Tibial artery (tissue), 4 donors: ENCODE data around the gene RAET1L.

ENCODE experiments used
- DNase-seq, 2 donors: peaks; one replicate each; pipeline ENCODE4 v3.0.0-alpha.2; 2019
- H3K27ac ChIP-seq, 2 donors: fragments of 200-600 bp; sonication (generic) in 1 of 2; 1 replicate in 1 of 2; 2 replicates in 1 of 2; pipeline ENCODE4 v1.5.1; 2018 to 2019; ENCODE audit warnings: mild to moderate bottlenecking in 1 of 2
- H3K27me3 ChIP-seq, 2 donors: fragments of 200-600 bp; sonication (generic) in 1 of 2; one replicate each; pipeline versions ENCODE4 v1.5.1 to v1.6.0; 2016 to 2019
- H3K36me3 ChIP-seq, 3 donors: fragments of 200-600 bp; sonication (generic) in 2 of 3; one replicate each; pipeline ENCODE4 v1.5.1; 2016 to 2019; ENCODE audit warnings: mild to moderate bottlenecking in 2 of 3
- H3K4me1 ChIP-seq, 4 donors: fragments of 200-600 bp; sonication (generic) in 2 of 4; 1 replicate in 3 of 4; 2 replicates in 1 of 4; pipeline ENCODE4 v1.5.1; 2016 to 2019
- H3K4me3 ChIP-seq, 2 donors: fragments of 200-600 bp; sonication (generic) in 1 of 2; 1 replicate in 1 of 2; 2 replicates in 1 of 2; pipeline ENCODE4 v1.5.1; 2018 to 2019; ENCODE audit warnings: mild to moderate bottlenecking in 2 of 2
- H3K9me3 ChIP-seq, 3 donors: fragments of 200-600 bp; sonication (generic) in 1 of 3; one replicate each; pipeline ENCODE4 v1.5.1; 2016 to 2019
- CTCF ChIP-seq, 2 experiments: fragments of 200-600 bp in 1 of 2; fragments of 450-650 bp in 1 of 2; IDR thresholded peaks; one replicate each; pipeline ENCODE4 v1.5.1; 2017 to 2019; ENCODE audit warnings: antibody characterized with exemption in 2 of 2, mild to moderate bottlenecking in 1 of 2, moderate library complexity in 1 of 2
- intact Hi-C: fragments of 100-400 bp; cut with DNase I; formaldehyde crosslinking; loops from one replicate; pipeline ENCODE4 v1.15.0; 2023; ENCODE audit warnings: low total_unique reads

RAET1L gene

GRCh38 chr6:150002710-150003109, 22.6 kb downstream of the RAET1L start:
- H3K9me3 ChIP-seq = no peaks in the 10 kb centered on the region
- no peaks in the 10 kb centered on the region for H3K36me3 ChIP-seq
- no peak for DNase-seq
- no peak for TF ChIP-seq CTCF (IDR thresholded peaks at IDR 0.05)
- H3K27ac ChIP-seq = no peak overlapping the region
- H3K27me3 ChIP-seq = peaks cover 0 to 86% of the 10 kb centered on the region in 2 donors
- no peak overlapping the region for H3K4me3 ChIP-seq
- intact Hi-C loops = no loop called here
- peaks cover 0 to 19% (median 15%) of the 10 kb centered on the region in 4 donors for H3K4me1 ChIP-seq

GRCh38 chr6:150001295-150002008, 23.9 kb downstream of the RAET1L start:
- Histone ChIP-seq H3K27ac (no peak overlapping the region), H3K9me3 (no peaks in the 10 kb centered on the region), H3K4me3 (no peak overlapping the region), H3K36me3 (no peaks in the 10 kb centered on the region), H3K4me1 (peaks cover 0 to 19% (median 15%) of the 10 kb centered on the region in 4 donors), H3K27me3 (peaks cover 0 to 89% of the 10 kb centered on the region in 2 donors)
- intact Hi-C loops = no loop called here
- no peak for TF ChIP-seq CTCF (IDR thresholded peaks at IDR 0.05)
- no peak for DNase-seq

- DNase-seq = no peak
- Histone ChIP-seq H3K27ac (no peak overlapping the region), H3K4me3 (no peak overlapping the region), H3K36me3 (no peaks in the 10 kb centered on the region), H3K9me3 (no peaks in the 10 kb centered on the region), H3K4me1 (peaks cover 0 to 7% (median 5%) of the 10 kb centered on the region in 4 donors), H3K27me3 (peaks cover 0 to 91% of the 10 kb centered on the region in 2 donors)
- intact Hi-C loops = no loop called here
- TF ChIP-seq CTCF (IDR thresholded peaks at IDR 0.05) = no peak
Observed at GRCh38 chr6:149999636-150000035, 25.7 kb downstream of the RAET1L start.

GRCh38 chr6:149995971-149996370, 29.4 kb downstream of the RAET1L start:
- Histone ChIP-seq H3K4me1 (peaks cover 0 to 5% (median 4%) of the 10 kb centered on the region in 4 donors), H3K27me3 (peaks cover 0 to 88% of the 10 kb centered on the region in 2 donors), H3K4me3 (no peak overlapping the region), H3K9me3 (no peaks in the 10 kb centered on the region), H3K36me3 (no peaks in the 10 kb centered on the region), H3K27ac (no peak overlapping the region)
- intact Hi-C loops = no loop called here
- DNase-seq = no peak
- no peak for TF ChIP-seq CTCF (IDR thresholded peaks at IDR 0.05)

- peaks cover 0 to 12% (median 10%) of the 10 kb centered on the region in 4 donors for H3K4me1 ChIP-seq
- H3K36me3 ChIP-seq = no peaks in the 10 kb centered on the region
- H3K9me3 ChIP-seq = no peaks in the 10 kb centered on the region
- no peak for DNase-seq
- H3K27ac ChIP-seq = no peak overlapping the region
- no peak overlapping the region for H3K4me3 ChIP-seq
- no peak for TF ChIP-seq CTCF (IDR thresholded peaks at IDR 0.05)
- intact Hi-C loops = no loop called here
- H3K27me3 ChIP-seq = peaks cover 0 to 90% of the 10 kb centered on the region in 2 donors
Observed at GRCh38 chr6:149995235-149995750, 30.0 kb downstream of the RAET1L start.
